HCT116 (cell line): ENCODE data around the gene PRR3. TPM values are rescaled to one million over a fixed set of nuclear protein-coding genes. Genes with fewer than 3 reads are reported as not detected.

Source experiments
- ATAC-seq: fragments of 200-7000 bp; cut with Tn5 transposase; 2 replicates; pipeline ENCODE4 v1.9.1; 2020; ENCODE audit warnings: mild to moderate bottlenecking, moderate library complexity
- BruUV-seq: library from RNA; stranded (reverse); fragments of 400-500 nt; replicated peaks from 2 replicates; lab custom pipeline; 2021; lab: Mats Ljungman, UMichigan
- CTCF ChIA-PET: fragments of 300-600 bp; sonication (Branson Sonifier 250); formaldehyde crosslinking; loops from one replicate; lab custom pipeline; 2021; ENCODE audit warnings: antibody characterized with exemption; lab: Charles Lee
- POLR2A ChIA-PET: fragments of 300-600, 350-600 bp; sonication (Branson Sonifier 250); formaldehyde crosslinking; loops from one replicate; lab custom pipeline; 2021; ENCODE audit warnings: antibody characterized with exemption; lab: Charles Lee
- RAD21 ChIA-PET, 2 experiments: fragments of 300-600 bp; sonication (Branson Sonifier 250); formaldehyde crosslinking; loops; one replicate each; lab custom pipeline; 2023; ENCODE audit warnings: low total read pairs in 2 of 2; ENCODE audit not compliant: uncharacterized antibody in 2 of 2, unreplicated experiment in 2 of 2, low non-redundant PET in 1 of 2; lab: Charles Lee
- DNase-seq: peaks from one replicate; pipeline ENCODE4 v3.0.0-alpha.2; 2010; ENCODE audit warnings: low read depth, low spot score
- H2AFZ ChIP-seq: fragments of 200-600 bp; shearing (Covaris generic), sonication (generic); 2 replicates; pipeline ENCODE4 v1.6.1; 2017; ENCODE audit warnings: low read depth, mixed run types, mixed read lengths, antibody characterized with exemption, low read length; ENCODE audit not compliant: poor library complexity, severe bottlenecking
- H3K27ac ChIP-seq: 2 replicates; pipeline ENCODE4 v1.5.1; 2012; ENCODE audit warnings: low read depth, low read length
- H3K27me3 ChIP-seq: fragments of 200-600 bp; sonication (generic); 2 replicates; pipeline ENCODE4 v1.6.1; 2016; ENCODE audit warnings: mixed run types, low read length, mixed read lengths; ENCODE audit not compliant: insufficient read depth
- H3K36me3 ChIP-seq, 2 experiments: fragments of 200-500 bp in 1 of 2; fragments of 200-600 bp in 1 of 2; sonication (Bioruptor generic) in 1 of 2; sonication (generic) in 1 of 2; 2 replicates each; pipeline versions ENCODE4 v1.5.1 to v1.6.1; 2014 to 2016; ENCODE audit warnings: low read length in 2 of 2, inconsistent platforms in 1 of 2, mixed read lengths in 1 of 2, mixed run types in 1 of 2; ENCODE audit not compliant: insufficient read depth in 2 of 2, control insufficient read depth in 1 of 2
- H3K4me1 ChIP-seq, 2 experiments: fragments of 200-600 bp in 1 of 2; sonication (generic) in 1 of 2; 2 replicates each; pipeline versions ENCODE4 v1.5.1 to v1.6.1; 2012 to 2017; ENCODE audit warnings: low read length in 2 of 2, inconsistent platforms in 1 of 2, mild to moderate bottlenecking in 1 of 2, mixed read lengths in 1 of 2, mixed run types in 1 of 2, moderate library complexity in 1 of 2; ENCODE audit not compliant: insufficient read depth in 2 of 2, control insufficient read depth in 1 of 2
- H3K4me2 ChIP-seq: fragments of 200-600 bp; sonication (generic); 2 replicates; pipeline ENCODE4 v1.6.1; 2017; ENCODE audit warnings: mixed run types, low read length, mixed read lengths
- H3K4me3 ChIP-seq, 2 experiments: fragments of 200-600 bp in 1 of 2; sonication (generic) in 1 of 2; replicated peaks in 1 of 2; 2 replicates each; pipeline ENCODE4 v1.5.1; 2011 to 2016; ENCODE audit warnings: low read length in 2 of 2, control low read depth in 1 of 2, low read depth in 1 of 2, mild to moderate bottlenecking in 1 of 2, mixed read lengths in 1 of 2, mixed run types in 1 of 2
- H3K79me2 ChIP-seq: fragments of 200-600 bp; sonication (generic); 2 replicates; pipeline ENCODE4 v1.6.1; 2017; ENCODE audit warnings: mild to moderate bottlenecking, mixed run types, low read length, moderate library complexity, mixed read lengths; ENCODE audit not compliant: insufficient read depth
- H3K9ac ChIP-seq: fragments of 200-600 bp; sonication (generic); 2 replicates; pipeline ENCODE4 v1.6.1; 2016; ENCODE audit warnings: low read length, mixed read lengths
- H3K9me2 ChIP-seq: fragments of 200-600 bp; sonication (generic), shearing (Covaris generic); 2 replicates; pipeline ENCODE4 v1.6.1; 2017; ENCODE audit warnings: mixed run types, mild to moderate bottlenecking, moderate library complexity; ENCODE audit not compliant: insufficient read depth
- H3K9me3 ChIP-seq, 2 experiments: fragments of 200-500 bp in 1 of 2; fragments of 200-600 bp in 1 of 2; sonication (Bioruptor generic) in 1 of 2; sonication (generic) in 1 of 2; 2 replicates each; pipeline ENCODE4 v1.6.1; 2014 to 2017; ENCODE audit warnings: low read length in 2 of 2, mixed read lengths in 2 of 2, inconsistent platforms in 1 of 2, low read depth in 1 of 2, mild to moderate bottlenecking in 1 of 2, mixed run types in 1 of 2, moderate library complexity in 1 of 2; ENCODE audit not compliant: control insufficient read depth in 1 of 2, insufficient read depth in 1 of 2
- H4K20me1 ChIP-seq: fragments of 200-600 bp; sonication (generic), shearing (Covaris generic); 2 replicates; pipeline ENCODE4 v1.6.1; 2017; ENCODE audit warnings: mixed run types, mild to moderate bottlenecking, moderate library complexity; ENCODE audit not compliant: insufficient read depth
- CBX3 ChIP-seq: IDR thresholded peaks from 2 replicates; pipeline ENCODE4 v1.6.1; 2012; ENCODE audit warnings: low read depth
- CEBPB ChIP-seq: IDR thresholded peaks from 2 replicates; pipeline ENCODE4 v1.6.1; 2012; ENCODE audit warnings: low read depth
- EGR1 ChIP-seq: IDR thresholded peaks from 2 replicates; pipeline ENCODE4 v1.6.1; 2012; ENCODE audit warnings: low read depth
- ELF1 ChIP-seq: IDR thresholded peaks from 2 replicates; pipeline ENCODE4 v1.6.1; 2012; ENCODE audit warnings: low read depth, borderline replicate concordance
- EZH2 ChIP-seq: fragments of 200-600 bp; sonication (generic); IDR thresholded peaks from 2 replicates; pipeline ENCODE4 v1.6.1; 2017; ENCODE audit warnings: antibody characterized with exemption, mixed run types
- EZH2phosphoT487 ChIP-seq: fragments of 200-600 bp; IDR thresholded peaks from 2 replicates; pipeline ENCODE4 v1.6.1; 2018; ENCODE audit warnings: antibody characterized with exemption, borderline replicate concordance
- FOSL1 ChIP-seq: IDR thresholded peaks from 2 replicates; pipeline ENCODE4 v1.6.1; 2012; ENCODE audit warnings: low read depth
- POLR2AphosphoS5 ChIP-seq: IDR thresholded peaks from 2 replicates; pipeline ENCODE4 v1.6.1; 2011; ENCODE audit warnings: mild to moderate bottlenecking, low read depth, low read length, moderate library complexity
- RAD21 ChIP-seq: IDR thresholded peaks from 2 replicates; pipeline ENCODE4 v1.6.1; 2012; ENCODE audit warnings: low read depth, mild to moderate bottlenecking
- SIN3A ChIP-seq: IDR thresholded peaks from 2 replicates; pipeline ENCODE4 v1.6.1; 2012; ENCODE audit warnings: low read depth
- SP1 ChIP-seq: IDR thresholded peaks from 2 replicates; pipeline ENCODE4 v1.6.1; 2012; ENCODE audit warnings: low read depth
- SRF ChIP-seq: IDR thresholded peaks from 2 replicates; pipeline ENCODE4 v1.6.1; 2012; ENCODE audit warnings: low read depth
- ZFX ChIP-seq: fragments of 450-650 bp; IDR thresholded peaks from 2 replicates; pipeline ENCODE4 v1.6.1; 2017
- intact Hi-C: fragments of 100-400 bp; cut with micrococcal nuclease; formaldehyde crosslinking; loops from 2 replicates; pipeline ENCODE4 v1.10.0; 2022
- total RNA-seq: library from RNA; stranded (reverse); gene quantifications from one replicate; pipeline ENCODE4 v1.2.1, GENCODE V29; 2021; ENCODE audit not compliant: unreplicated experiment
- TF ChIP-seq, protein P1 (sequence below): IDR thresholded peaks from 2 replicates; pipeline ENCODE4 v1.6.1; 2012; ENCODE audit warnings: low read depth
- TF ChIP-seq, protein P2 (sequence below): IDR thresholded peaks from 2 replicates; pipeline ENCODE4 v1.6.1; 2011; ENCODE audit warnings: mild to moderate bottlenecking, low read length, moderate library complexity; ENCODE audit not compliant: insufficient replicate concordance; ENCODE audit errors: extremely low read depth
- TF ChIP-seq, protein P3 (sequence below): IDR thresholded peaks from 2 replicates; pipeline ENCODE4 v1.6.1; 2012
- TF ChIP-seq, protein P4 (sequence below): IDR thresholded peaks from 2 replicates; pipeline ENCODE4 v1.6.1; 2012

The PRR3 gene
- total RNA-seq, 1 experiment from 2014 or later = 16.7 TPM

DNA sequence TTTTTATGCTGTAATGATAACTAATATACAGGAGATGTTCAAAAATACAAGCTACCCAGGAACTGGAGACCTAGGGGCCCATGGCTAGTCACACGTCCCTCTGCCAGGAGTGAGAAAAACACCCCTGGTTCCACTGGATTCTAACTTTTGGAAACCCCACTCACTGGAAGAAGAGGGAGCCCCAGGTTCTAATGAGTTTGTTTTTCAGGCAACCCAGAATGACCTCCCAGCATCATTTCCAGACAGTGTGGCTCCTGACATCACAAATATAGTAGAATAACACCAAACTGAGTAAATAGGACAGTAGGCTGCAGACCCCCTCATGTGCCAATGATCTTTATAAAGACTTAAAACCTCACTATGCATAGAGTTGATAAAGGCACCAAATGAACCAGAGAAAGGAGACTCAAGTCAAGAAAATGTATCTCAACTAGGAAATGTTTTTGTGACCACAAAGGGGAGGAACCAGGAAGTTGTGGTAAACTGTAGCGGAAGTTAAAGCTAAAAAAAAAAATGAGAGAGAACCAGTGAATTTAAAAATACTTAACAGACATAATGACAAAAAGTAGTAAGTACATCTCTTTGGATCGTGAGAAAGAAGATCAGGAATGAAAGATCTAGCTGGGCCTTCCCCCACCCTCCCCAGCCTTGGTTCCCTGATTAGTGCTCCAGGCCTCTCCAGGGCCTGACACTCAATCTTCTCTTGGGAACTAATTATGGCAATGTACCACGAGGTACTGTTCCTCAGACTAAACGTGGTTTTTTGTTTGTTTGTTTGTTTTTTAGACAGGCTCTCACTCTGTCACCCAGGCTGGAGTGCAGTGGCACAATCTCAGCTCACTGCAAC lies 48.0 kb upstream of the PRR3 start (continued):
- TF ChIP-seq, protein P1, sequence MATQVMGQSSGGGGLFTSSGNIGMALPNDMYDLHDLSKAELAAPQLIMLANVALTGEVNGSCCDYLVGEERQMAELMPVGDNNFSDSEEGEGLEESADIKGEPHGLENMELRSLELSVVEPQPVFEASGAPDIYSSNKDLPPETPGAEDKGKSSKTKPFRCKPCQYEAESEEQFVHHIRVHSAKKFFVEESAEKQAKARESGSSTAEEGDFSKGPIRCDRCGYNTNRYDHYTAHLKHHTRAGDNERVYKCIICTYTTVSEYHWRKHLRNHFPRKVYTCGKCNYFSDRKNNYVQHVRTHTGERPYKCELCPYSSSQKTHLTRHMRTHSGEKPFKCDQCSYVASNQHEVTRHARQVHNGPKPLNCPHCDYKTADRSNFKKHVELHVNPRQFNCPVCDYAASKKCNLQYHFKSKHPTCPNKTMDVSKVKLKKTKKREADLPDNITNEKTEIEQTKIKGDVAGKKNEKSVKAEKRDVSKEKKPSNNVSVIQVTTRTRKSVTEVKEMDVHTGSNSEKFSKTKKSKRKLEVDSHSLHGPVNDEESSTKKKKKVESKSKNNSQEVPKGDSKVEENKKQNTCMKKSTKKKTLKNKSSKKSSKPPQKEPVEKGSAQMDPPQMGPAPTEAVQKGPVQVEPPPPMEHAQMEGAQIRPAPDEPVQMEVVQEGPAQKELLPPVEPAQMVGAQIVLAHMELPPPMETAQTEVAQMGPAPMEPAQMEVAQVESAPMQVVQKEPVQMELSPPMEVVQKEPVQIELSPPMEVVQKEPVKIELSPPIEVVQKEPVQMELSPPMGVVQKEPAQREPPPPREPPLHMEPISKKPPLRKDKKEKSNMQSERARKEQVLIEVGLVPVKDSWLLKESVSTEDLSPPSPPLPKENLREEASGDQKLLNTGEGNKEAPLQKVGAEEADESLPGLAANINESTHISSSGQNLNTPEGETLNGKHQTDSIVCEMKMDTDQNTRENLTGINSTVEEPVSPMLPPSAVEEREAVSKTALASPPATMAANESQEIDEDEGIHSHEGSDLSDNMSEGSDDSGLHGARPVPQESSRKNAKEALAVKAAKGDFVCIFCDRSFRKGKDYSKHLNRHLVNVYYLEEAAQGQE = no peak
- no peak for TF ChIP-seq FOSL1

DNA sequence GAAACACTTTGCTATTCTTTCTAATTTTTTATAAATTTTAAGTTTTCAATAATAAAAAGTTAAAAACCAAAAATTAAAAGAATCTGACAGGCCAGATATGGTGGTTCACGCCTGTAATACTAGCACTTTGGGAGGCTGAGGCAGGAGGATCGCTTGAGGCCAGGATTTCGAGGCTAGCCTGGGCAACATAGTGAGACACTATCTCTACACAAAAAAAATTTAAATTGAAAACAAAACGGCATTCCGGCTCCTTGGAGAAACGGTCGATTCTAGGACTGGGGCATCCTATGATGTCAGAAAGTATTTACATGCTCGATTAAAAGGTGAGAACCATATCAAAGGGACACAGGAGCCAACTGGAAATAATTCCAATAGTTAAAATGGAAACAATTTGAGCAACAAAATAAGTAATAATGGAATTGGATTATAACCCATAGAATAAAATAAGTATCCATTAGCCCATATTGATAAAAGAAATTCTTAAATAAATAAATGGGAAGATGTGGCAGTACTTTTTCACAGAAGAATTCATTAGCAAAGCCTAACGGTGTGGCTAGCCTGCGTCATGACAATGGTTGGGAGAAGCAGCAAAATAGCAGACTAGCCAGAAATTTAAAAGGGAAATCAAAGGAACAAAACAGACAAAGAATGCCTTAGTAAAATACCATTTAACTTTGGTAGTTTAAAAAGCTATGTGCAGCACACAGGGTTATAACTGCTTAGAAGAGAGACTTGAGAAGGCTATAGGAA lies 46.5 kb upstream of the PRR3 start:
- ChIA-PET POLR2A (no interaction called here), CTCF (no interaction called here)
- Histone ChIP-seq H4K20me1 (no peaks in the 10 kb centered on the region), H3K4me1 (peaks cover 0 to 6% of the 10 kb centered on the region in 2 experiments; a peak in 1 of 4 replicates), H3K9ac (no peak overlapping the region), H3K36me3 (no peaks in the 10 kb centered on the region), H3K4me3 (no peak overlapping the region), H2AFZ (no peak overlapping the region)
- DNase-seq (no peak), ATAC-seq (no peak)
- intact Hi-C loops = no loop called here
- no peak for TF ChIP-seq ZFX
- no peak for TF ChIP-seq SRF
- TF ChIP-seq, protein P2, sequence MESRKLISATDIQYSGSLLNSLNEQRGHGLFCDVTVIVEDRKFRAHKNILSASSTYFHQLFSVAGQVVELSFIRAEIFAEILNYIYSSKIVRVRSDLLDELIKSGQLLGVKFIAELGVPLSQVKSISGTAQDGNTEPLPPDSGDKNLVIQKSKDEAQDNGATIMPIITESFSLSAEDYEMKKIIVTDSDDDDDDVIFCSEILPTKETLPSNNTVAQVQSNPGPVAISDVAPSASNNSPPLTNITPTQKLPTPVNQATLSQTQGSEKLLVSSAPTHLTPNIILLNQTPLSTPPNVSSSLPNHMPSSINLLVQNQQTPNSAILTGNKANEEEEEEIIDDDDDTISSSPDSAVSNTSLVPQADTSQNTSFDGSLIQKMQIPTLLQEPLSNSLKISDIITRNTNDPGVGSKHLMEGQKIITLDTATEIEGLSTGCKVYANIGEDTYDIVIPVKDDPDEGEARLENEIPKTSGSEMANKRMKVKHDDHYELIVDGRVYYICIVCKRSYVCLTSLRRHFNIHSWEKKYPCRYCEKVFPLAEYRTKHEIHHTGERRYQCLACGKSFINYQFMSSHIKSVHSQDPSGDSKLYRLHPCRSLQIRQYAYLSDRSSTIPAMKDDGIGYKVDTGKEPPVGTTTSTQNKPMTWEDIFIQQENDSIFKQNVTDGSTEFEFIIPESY = no peak
- TF ChIP-seq, protein P3, sequence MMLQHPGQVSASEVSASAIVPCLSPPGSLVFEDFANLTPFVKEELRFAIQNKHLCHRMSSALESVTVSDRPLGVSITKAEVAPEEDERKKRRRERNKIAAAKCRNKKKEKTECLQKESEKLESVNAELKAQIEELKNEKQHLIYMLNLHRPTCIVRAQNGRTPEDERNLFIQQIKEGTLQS = no peak
- TF ChIP-seq POLR2AphosphoS5 = no peak
- no peak for TF ChIP-seq CBX3
- TF ChIP-seq SP1 = no peak
- no peak for TF ChIP-seq SIN3A
- TF ChIP-seq CEBPB = no peak
- TF ChIP-seq, protein P4, sequence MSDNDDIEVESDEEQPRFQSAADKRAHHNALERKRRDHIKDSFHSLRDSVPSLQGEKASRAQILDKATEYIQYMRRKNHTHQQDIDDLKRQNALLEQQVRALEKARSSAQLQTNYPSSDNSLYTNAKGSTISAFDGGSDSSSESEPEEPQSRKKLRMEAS = no peak
- TF ChIP-seq ELF1 = no peak
- TF ChIP-seq RAD21 = no peak
- no peak for TF ChIP-seq EZH2
- no peak for TF ChIP-seq EGR1
- TF ChIP-seq EZH2phosphoT487 = no peak
- TF ChIP-seq, all 23 proteins: peak for 0
- Histone ChIP-seq H3K79me2 (no peaks in the 10 kb centered on the region), H3K4me2 (no peak overlapping the region), H3K27me3 (no peaks in the 10 kb centered on the region), H3K9me2 (no peaks in the 10 kb centered on the region), H3K9me3 (no peaks in the 10 kb centered on the region), H3K27ac (no peak overlapping the region)
- BruUV-seq = no TSS peak
- RAD21 ChIA-PET = no interaction called here
